Natural killer cell treated with Interleukin-12 subunit alpha and Interleukin-12 subunit beta and Interleukin-15 and Interleukin-18, amount 100 ng/mL, for 72 hours (primary cell): ENCODE data around the gene ESPN. TPM values are rescaled to one million over a fixed set of nuclear protein-coding genes. Genes with fewer than 3 reads are reported as not detected.
A peak's percentile ranks its signal among the peaks of the same experiment; 100 is the strongest.
"Not testable (repeated sequence)": the region's sequence is repeated elsewhere in the genome, so short reads cannot be mapped to it uniquely, and the experiment has no call there.

Source experiments
- ATAC-seq, 2 donors: fragments of 150-1000 bp; cut with Tn5 transposase in 1 of 2; sonication (Bioruptor Pico), chemical (Tn5 transposase) in 1 of 2; 2 replicates each; pipeline ENCODE4 v1.10.0; 2021
- DNase-seq: peaks from one replicate; pipeline ENCODE4 v3.0.0; 2022; ENCODE audit warnings: low spot score
- H3K27ac Mint-ChIP-seq, 2 donors: 1 replicate in 1 of 2; 2 replicates in 1 of 2; pipeline ENCODE4 v1.8.0; 2022; ENCODE audit warnings: mixed read lengths in 2 of 2, mild to moderate bottlenecking in 1 of 2, moderate library complexity in 1 of 2
- H3K27me3 Mint-ChIP-seq, 2 donors: 1 replicate in 1 of 2; 2 replicates in 1 of 2; pipeline ENCODE4 v1.8.0; 2022; ENCODE audit warnings: mixed read lengths in 2 of 2
- H3K36me3 Mint-ChIP-seq: one replicate; pipeline ENCODE4 v1.8.0; 2022; ENCODE audit warnings: mixed read lengths
- H3K4me1 Mint-ChIP-seq, 2 donors: 1 replicate in 1 of 2; 2 replicates in 1 of 2; pipeline ENCODE4 v1.8.0; 2022; ENCODE audit warnings: low read depth in 2 of 2, mixed read lengths in 2 of 2, mild to moderate bottlenecking in 1 of 2
- H3K4me3 Mint-ChIP-seq: one replicate; pipeline ENCODE4 v1.8.0; 2022; ENCODE audit warnings: mixed read lengths
- H3K9me3 Mint-ChIP-seq: 2 replicates; pipeline ENCODE4 v1.8.0; 2022; ENCODE audit warnings: mixed read lengths
- total RNA-seq, 2 donors: library from RNA; stranded (reverse); gene quantifications; one replicate each; pipeline ENCODE4 v1.2.3, GENCODE V29; 2022

Gene ESPN
- total RNA-seq, 2 donors from 2014 or later: 0.14 to 0.84 TPM

DNA sequence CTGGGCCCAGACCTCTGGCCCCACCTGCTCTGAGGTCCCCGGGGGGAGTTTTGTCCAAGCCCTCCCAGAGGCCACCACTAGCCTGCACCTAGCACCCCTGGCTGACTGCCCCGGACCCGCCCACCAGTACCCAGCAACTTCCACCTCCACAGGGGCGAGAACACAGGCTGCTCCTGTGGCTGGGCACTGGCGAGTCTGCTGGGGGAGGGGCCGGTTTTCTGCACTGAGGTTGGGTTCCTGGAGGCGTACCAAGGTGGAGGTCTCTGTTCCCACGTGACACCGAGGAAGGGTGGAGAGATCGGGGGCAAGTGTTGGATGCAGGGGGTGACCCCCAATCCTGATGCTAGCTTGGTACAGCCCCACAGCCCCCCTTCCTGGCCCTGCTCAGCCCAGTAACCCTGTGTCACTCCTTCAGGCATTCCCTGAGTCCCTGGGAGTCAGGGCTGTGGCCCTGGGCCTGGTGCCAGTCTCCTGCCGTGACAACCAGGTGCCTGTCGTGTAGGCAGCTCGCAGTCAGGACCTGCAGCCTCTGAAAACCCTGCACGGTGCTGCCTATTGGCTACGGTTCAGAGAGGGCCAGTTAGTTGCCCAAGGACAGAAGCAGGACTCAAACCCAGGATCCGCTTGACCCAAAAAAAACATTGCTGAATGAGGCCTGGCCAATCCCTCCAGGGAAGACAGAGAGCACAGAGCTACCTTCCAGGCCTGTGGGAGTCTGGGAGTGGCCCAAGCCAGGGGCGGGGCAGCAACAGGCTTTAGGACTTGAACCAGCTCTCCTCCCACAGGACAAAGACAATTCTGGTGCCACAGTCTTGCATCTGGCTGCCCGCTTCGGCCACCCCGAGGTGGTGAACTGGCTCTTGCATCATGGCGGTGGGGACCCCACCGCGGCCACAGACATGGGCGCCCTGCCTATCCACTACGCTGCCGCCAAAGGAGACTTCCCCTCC, 3.1 kb downstream of the ESPN start:
- H3K27me3 Mint-ChIP-seq: peaks cover 7 to 15% of the 10 kb centered on the region in 2 donors
- H3K4me3 Mint-ChIP-seq: no peak overlapping the region
- no peak for DNase-seq
- H3K36me3 Mint-ChIP-seq: no peaks in the 10 kb centered on the region
- no peak overlapping the region for H3K27ac Mint-ChIP-seq
- ATAC-seq: no peak
- peaks cover 0 to 7% of the 10 kb centered on the region in 2 donors for H3K4me1 Mint-ChIP-seq
- no peaks in the 10 kb centered on the region for H3K9me3 Mint-ChIP-seq

- DNase-seq, H3K9me3 Mint-ChIP-seq, ATAC-seq, H3K27ac Mint-ChIP-seq, H3K36me3 Mint-ChIP-seq, H3K4me3 Mint-ChIP-seq, H3K4me1 Mint-ChIP-seq: not testable (repeated sequence)
- H3K27me3 Mint-ChIP-seq: peaks cover 7 to 14% of the 10 kb centered on the region in 2 donors
Measured at GRCh38 chr1:6428453-6428852, 3.9 kb downstream of the ESPN start.

DNA sequence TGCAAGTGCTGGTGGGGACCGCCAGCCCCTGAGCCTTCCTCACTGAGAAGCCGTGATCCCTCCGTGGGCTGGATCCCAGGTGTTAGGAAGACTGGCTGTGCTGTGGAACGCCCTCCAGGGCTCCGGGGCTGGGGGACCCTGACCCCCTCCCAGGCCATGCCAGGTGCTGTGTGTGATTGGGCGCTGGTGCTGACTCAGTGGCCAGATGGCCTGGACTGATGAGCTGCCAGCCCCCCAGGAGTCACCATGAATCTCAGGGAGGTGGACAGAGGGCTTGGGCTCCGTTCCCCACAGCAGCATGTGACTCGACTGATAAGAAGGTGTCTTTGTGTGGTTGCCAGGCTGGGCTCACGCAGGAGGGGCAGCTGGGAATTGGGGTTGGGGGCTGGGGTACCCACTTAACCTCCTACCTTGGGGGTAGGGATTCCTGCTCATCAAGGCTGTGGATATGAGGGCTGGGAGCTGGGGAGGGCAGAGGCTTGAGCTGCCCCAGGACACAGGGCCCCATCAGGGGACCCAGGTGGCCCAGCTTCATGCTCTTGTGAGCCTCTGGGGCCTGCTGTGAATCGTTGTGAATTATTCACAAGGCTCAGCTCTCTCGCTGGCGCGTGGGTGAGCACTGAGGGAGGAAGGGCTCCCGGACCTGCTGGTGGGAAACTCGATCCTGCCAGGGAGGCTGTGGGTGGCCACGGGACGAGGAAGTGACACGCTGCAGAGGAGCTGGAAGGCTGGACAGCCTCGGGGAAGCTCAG, 5.3 kb downstream of the ESPN start:
- not testable (repeated sequence) for ATAC-seq, H3K4me3 Mint-ChIP-seq, H3K9me3 Mint-ChIP-seq, H3K36me3 Mint-ChIP-seq, H3K4me1 Mint-ChIP-seq, H3K27ac Mint-ChIP-seq, DNase-seq
- peaks cover 0 to 13% of the 10 kb centered on the region in 2 donors for H3K27me3 Mint-ChIP-seq

GRCh38 chr1:6431645-6432579, 7.3 kb downstream of the ESPN start:
- H3K9me3 Mint-ChIP-seq, H3K4me1 Mint-ChIP-seq, DNase-seq, H3K4me3 Mint-ChIP-seq, H3K36me3 Mint-ChIP-seq, ATAC-seq, H3K27ac Mint-ChIP-seq: not testable (repeated sequence)
- peaks cover 0 to 15% of the 10 kb centered on the region in 2 donors for H3K27me3 Mint-ChIP-seq

DNA sequence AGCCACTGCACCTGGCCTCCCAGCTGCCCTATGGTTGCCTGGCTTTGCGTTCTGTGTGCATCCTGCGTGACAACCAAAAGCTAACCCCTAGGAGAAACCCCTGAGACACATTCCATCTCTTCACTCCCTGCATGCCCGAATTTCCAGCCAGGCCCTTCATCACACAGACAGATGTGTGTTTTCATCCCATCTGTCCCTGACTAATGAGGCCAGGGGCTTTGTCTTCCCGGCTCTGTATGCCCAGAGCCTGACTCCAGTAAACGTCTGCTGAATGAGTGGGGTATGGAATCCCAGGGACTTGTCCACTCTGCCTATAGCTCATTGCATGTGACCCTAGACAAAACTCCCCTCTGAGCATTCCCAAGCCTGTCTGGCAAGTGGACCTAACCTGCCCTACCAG, 9.6 kb downstream of the ESPN start:
- Mint-ChIP-seq H3K36me3 (no peaks in the 10 kb centered on the region), H3K27ac (no peak overlapping the region), H3K9me3 (no peaks in the 10 kb centered on the region), H3K4me1 (peaks cover 6 to 7% of the 10 kb centered on the region in 2 donors), H3K27me3 (peaks cover 11 to 19% of the 10 kb centered on the region in 2 donors), H3K4me3 (no peak overlapping the region)
- no peak for DNase-seq
- ATAC-seq: no peak

GRCh38 chr1:6435129-6435528, 10.6 kb downstream of the ESPN start:
- DNase-seq (no peak), ATAC-seq (no peak)
- peaks cover 18 to 21% of the 10 kb centered on the region in 2 donors for H3K27me3 Mint-ChIP-seq
- H3K27ac Mint-ChIP-seq: no peak overlapping the region
- H3K9me3 Mint-ChIP-seq: no peaks in the 10 kb centered on the region
- no peak overlapping the region for H3K4me3 Mint-ChIP-seq
- no peaks in the 10 kb centered on the region for H3K36me3 Mint-ChIP-seq
- peaks cover 10% of the 10 kb centered on the region in 2 donors for H3K4me1 Mint-ChIP-seq

DNA sequence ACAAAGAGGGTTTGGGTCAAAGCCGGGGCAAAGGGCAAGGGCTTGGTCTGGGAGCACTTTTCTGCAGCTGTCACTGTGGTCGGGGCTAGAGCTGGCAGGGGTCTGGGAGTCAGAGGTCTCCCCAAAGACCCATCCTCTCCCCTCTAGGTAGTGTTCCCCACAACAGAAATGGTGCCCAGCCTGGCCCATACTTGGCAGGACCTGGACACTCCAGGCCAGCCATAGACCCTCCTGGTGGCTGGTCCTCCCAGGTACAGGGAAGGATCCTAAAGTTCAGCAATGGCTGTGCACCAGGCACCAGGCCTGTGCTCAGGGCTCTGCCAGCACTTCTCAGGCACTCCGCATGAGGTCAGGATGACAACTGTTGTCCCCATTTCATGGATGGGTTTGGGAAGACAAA, 11.0 kb downstream of the ESPN start:
- Mint-ChIP-seq H3K4me1 (peaks cover 10% of the 10 kb centered on the region in 2 donors), H3K36me3 (no peaks in the 10 kb centered on the region), H3K9me3 (no peaks in the 10 kb centered on the region), H3K27ac (no peak overlapping the region), H3K27me3 (peaks cover 18 to 20% of the 10 kb centered on the region in 2 donors), H3K4me3 (no peak overlapping the region)
- no peak for ATAC-seq
- DNase-seq: no peak

DNA sequence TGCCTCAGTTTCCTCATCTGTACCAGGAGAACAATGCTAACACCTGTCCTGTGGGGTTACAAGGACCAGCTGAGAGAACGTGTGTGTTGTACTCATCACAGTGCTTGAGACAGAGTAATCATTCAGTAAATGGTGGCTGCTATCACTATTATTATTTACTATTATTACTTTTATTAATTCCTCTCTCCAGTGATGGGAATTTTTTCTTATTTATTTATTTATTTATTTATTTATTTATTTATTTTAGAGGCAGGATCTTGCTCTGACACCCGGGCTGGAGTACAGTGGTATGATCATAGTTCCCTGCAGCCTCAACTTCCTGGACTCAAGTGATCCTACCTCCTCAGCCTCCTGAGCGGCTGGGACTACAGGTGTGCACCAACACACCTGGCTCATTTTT, 11.7 kb downstream of the ESPN start:
- H3K9me3 Mint-ChIP-seq, H3K36me3 Mint-ChIP-seq: not testable (repeated sequence)
- peaks cover 18 to 23% of the 10 kb centered on the region in 2 donors for H3K27me3 Mint-ChIP-seq

GRCh38 chr1:6437012-6437700, 12.6 kb downstream of the ESPN start:
- peaks cover 10% of the 10 kb centered on the region in 2 donors for H3K4me1 Mint-ChIP-seq
- not testable (repeated sequence) for DNase-seq, H3K36me3 Mint-ChIP-seq, H3K9me3 Mint-ChIP-seq, H3K27ac Mint-ChIP-seq, ATAC-seq, H3K4me3 Mint-ChIP-seq
- peaks cover 18 to 23% of the 10 kb centered on the region in 2 donors for H3K27me3 Mint-ChIP-seq

More for the DNA sequence above, 11.7 kb downstream of the ESPN start:
- H3K27ac Mint-ChIP-seq, DNase-seq, ATAC-seq, H3K4me3 Mint-ChIP-seq: not testable (repeated sequence)
- H3K4me1 Mint-ChIP-seq: peaks cover 10% of the 10 kb centered on the region in 2 donors

DNA sequence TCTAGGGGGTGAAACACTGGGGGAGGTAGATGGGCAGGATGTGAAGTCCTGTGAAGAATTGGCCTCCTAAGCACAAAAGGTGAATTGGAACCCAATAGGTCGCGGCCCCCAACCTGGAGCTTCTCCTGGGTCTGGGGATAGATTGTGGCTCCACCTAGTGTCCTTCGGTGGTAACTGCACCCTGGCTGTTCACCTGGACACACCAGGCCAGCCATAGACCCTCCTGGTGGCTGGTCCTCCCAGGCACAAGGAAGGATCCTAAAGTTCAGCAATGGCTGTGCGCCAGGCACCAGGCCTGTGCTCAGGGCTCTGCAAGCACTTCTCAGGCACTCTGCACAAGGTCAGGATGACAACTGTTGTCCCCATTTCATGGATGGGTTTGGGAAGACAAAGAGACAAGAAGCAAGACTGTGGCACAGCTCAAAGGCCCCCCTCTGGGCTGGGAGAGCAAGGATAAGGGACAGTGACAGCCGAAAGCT, 13.5 kb downstream of the ESPN start:
- Mint-ChIP-seq H3K4me3 (peak overlapping the region; percentile 30), H3K9me3 (no peaks in the 10 kb centered on the region), H3K27ac (peak overlapping the region in 1 of 2 donors; percentile 21), H3K36me3 (no peaks in the 10 kb centered on the region), H3K4me1 (peaks cover 10% of the 10 kb centered on the region in 2 donors), H3K27me3 (peaks cover 18 to 23% of the 10 kb centered on the region in 2 donors)
- DNase-seq (no peak), ATAC-seq (peak; percentile 58 to 66)

GRCh38 chr1:6440198-6441126, 15.9 kb downstream of the ESPN start:
- Mint-ChIP-seq H3K36me3 (no peaks in the 10 kb centered on the region), H3K27ac (no peak overlapping the region), H3K4me1 (peaks cover 10 to 14% of the 10 kb centered on the region in 2 donors), H3K4me3 (peak overlapping the region; percentile 32), H3K9me3 (no peaks in the 10 kb centered on the region), H3K27me3 (peaks cover 23 to 24% of the 10 kb centered on the region in 2 donors)
- ATAC-seq: peak; percentile 89 to 94
- peak; percentile 81 for DNase-seq

DNA sequence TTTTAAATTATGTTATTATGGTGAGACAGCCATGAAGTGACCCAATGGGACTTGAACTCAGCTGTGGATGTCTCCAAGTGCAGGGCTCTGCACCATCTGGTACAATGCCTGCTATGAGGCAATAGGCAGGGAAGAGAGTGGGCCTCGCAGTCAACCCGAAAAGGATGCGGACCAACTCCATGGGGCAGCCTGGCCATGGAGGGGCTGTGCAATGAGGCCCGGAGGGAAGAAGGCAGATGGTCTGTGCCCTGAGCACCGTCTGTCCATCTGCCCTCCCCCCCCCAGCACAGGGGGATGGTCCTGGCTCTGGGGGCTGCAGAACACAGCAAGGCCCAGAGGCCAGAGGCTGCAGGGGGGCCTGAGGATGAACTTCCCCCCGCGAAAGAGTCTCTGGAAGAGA, 17.0 kb downstream of the ESPN start:
- Mint-ChIP-seq H3K9me3 (no peaks in the 10 kb centered on the region), H3K4me3 (no peak overlapping the region), H3K36me3 (no peaks in the 10 kb centered on the region), H3K27ac (no peak overlapping the region), H3K4me1 (peaks cover 10 to 14% of the 10 kb centered on the region in 2 donors), H3K27me3 (peaks cover 23 to 24% of the 10 kb centered on the region in 2 donors)
- ATAC-seq (no peak), DNase-seq (no peak)
